HS-27A (cell line): Measurements from ENCODE around the gene LYZL1.
"Not testable (repeated sequence)": the region's sequence is repeated elsewhere in the genome, so short reads cannot be mapped to it uniquely, and the experiment has no call there.

Experiments
- DNase-seq: peaks from one replicate; pipeline ENCODE4 v3.0.0-alpha.2; 2012; ENCODE audit warnings: low read depth, missing footprints

Gene LYZL1

GRCh38 chr10:29332061-29332760 lies 43.3 kb downstream of the LYZL1 start:
- DNase-seq: no peak

- DNase-seq: no peak
Observed at GRCh38 chr10:29332761-29333148, 43.9 kb downstream of the LYZL1 start.

- DNase-seq: not testable (repeated sequence)
Observed at GRCh38 chr10:29337526-29337925, 48.7 kb downstream of the LYZL1 start.

GRCh38 chr10:29343607-29344038 lies 54.8 kb downstream of the LYZL1 start:
- DNase-seq: no peak

GRCh38 chr10:29344073-29344820 lies 55.4 kb downstream of the LYZL1 start:
- no peak for DNase-seq

GRCh38 chr10:29345144-29345909 lies 56.5 kb downstream of the LYZL1 start:
- no peak for DNase-seq

GRCh38 chr10:29345910-29346209 lies 57.0 kb downstream of the LYZL1 start:
- no peak for DNase-seq

GRCh38 chr10:29346296-29347001 lies 57.6 kb downstream of the LYZL1 start:
- DNase-seq: no peak

- no peak for DNase-seq
Observed at GRCh38 chr10:29348836-29349235, 60.0 kb downstream of the LYZL1 start.

- no peak for DNase-seq
Observed at GRCh38 chr10:29353305-29353704, 64.4 kb downstream of the LYZL1 start.

GRCh38 chr10:29353887-29354561 lies 65.2 kb downstream of the LYZL1 start:
- DNase-seq: no peak

GRCh38 chr10:29355411-29355991 lies 66.6 kb downstream of the LYZL1 start:
- DNase-seq: no peak

GRCh38 chr10:29356931-29357330 lies 68.1 kb downstream of the LYZL1 start:
- DNase-seq: no peak

GRCh38 chr10:29358010-29358616 lies 69.2 kb downstream of the LYZL1 start:
- DNase-seq: no peak

- not testable (repeated sequence) for DNase-seq
Observed at GRCh38 chr10:29360215-29360853, 71.5 kb downstream of the LYZL1 start.
